GM23338 (cell line): ENCODE data around the gene EED. TPM values are rescaled to one million over a fixed set of nuclear protein-coding genes. Genes with fewer than 3 reads are reported as not detected.

ENCODE experiments used
- ATAC-seq: fragments of 200-7000 bp; cut with Tn5 transposase; 3 replicates; pipeline ENCODE4 v1.9.1; 2020
- DNase-seq: peaks from one replicate; pipeline ENCODE4 v3.0.0-alpha.2; 2015; ENCODE audit warnings: low spot score
- H2AFZ ChIP-seq: fragments of 200-600 bp; sonication (generic); 2 replicates; pipeline ENCODE4 v1.8.0; 2016; ENCODE audit warnings: antibody characterized with exemption, mild to moderate bottlenecking, moderate library complexity
- H3F3A ChIP-seq: fragments of 200-600 bp; sonication (generic); replicated peaks from 2 replicates; pipeline ENCODE4 v1.8.0; 2017; ENCODE audit warnings: antibody characterized with exemption, mixed run types, low read depth
- H3K27ac ChIP-seq: fragments of 200-600 bp; sonication (generic); 2 replicates; pipeline ENCODE4 v1.6.1; 2016; ENCODE audit warnings: low read depth
- H3K27me3 ChIP-seq: fragments of 200-600 bp; sonication (generic); 2 replicates; pipeline ENCODE4 v1.8.0; 2016; ENCODE audit warnings: mild to moderate bottlenecking, mixed run types, moderate library complexity; ENCODE audit not compliant: insufficient read depth
- H3K36me3 ChIP-seq: fragments of 200-600 bp; sonication (generic); 2 replicates; pipeline ENCODE4 v1.8.0; 2016; ENCODE audit warnings: mild to moderate bottlenecking; ENCODE audit not compliant: insufficient read depth
- H3K4me1 ChIP-seq: fragments of 200-600 bp; sonication (generic); 2 replicates; pipeline ENCODE4 v1.8.0; 2016; ENCODE audit warnings: mild to moderate bottlenecking, moderate library complexity; ENCODE audit not compliant: insufficient read depth
- H3K4me2 ChIP-seq: fragments of 200-600 bp; sonication (generic); 2 replicates; pipeline ENCODE4 v1.7.1; 2017; ENCODE audit warnings: mixed run types
- H3K4me3 ChIP-seq: fragments of 200-600 bp; sonication (generic); 2 replicates; pipeline ENCODE4 v1.6.1; 2016; ENCODE audit warnings: mixed run types
- H3K79me2 ChIP-seq: fragments of 200-600 bp; sonication (generic); replicated peaks from 2 replicates; pipeline ENCODE4 v1.8.0; 2017; ENCODE audit warnings: mild to moderate bottlenecking; ENCODE audit not compliant: insufficient read depth
- H3K9me2 ChIP-seq: fragments of 200-600 bp; sonication (generic); 2 replicates; pipeline ENCODE4 v1.8.0; 2017; ENCODE audit not compliant: insufficient read depth
- H4K20me1 ChIP-seq: fragments of 200-600 bp; sonication (generic); replicated peaks from 2 replicates; pipeline ENCODE4 v1.8.0; 2017; ENCODE audit warnings: mild to moderate bottlenecking; ENCODE audit not compliant: insufficient read depth
- H3K27ac Mint-ChIP-seq: 2 replicates; pipeline ENCODE4 v1.8.0; 2020; ENCODE audit warnings: inconsistent platforms, mild to moderate bottlenecking, moderate library complexity, mixed read lengths
- H3K27me3 Mint-ChIP-seq: 3 replicates; pipeline ENCODE4 v1.8.0; 2022; ENCODE audit warnings: low read depth, mild to moderate bottlenecking, moderate library complexity, mixed read lengths, inconsistent platforms; ENCODE audit not compliant: insufficient read depth, poor library complexity
- H3K36me3 Mint-ChIP-seq: 3 replicates; pipeline ENCODE4 v1.8.0; 2021; ENCODE audit warnings: low read depth, mild to moderate bottlenecking, inconsistent platforms, moderate library complexity, mixed read lengths
- H3K4me1 Mint-ChIP-seq: 3 replicates; pipeline ENCODE4 v1.8.0; 2020; ENCODE audit warnings: mild to moderate bottlenecking, inconsistent platforms, mixed read lengths
- H3K4me3 Mint-ChIP-seq: 3 replicates; pipeline ENCODE4 v1.8.0; 2021; ENCODE audit warnings: moderate library complexity, mild to moderate bottlenecking, inconsistent platforms, mixed read lengths
- H3K9me3 Mint-ChIP-seq: 3 replicates; pipeline ENCODE4 v1.8.0; 2020; ENCODE audit warnings: moderate library complexity, mild to moderate bottlenecking, inconsistent platforms, mixed read lengths
- ETS1 ChIP-seq: IDR thresholded peaks from 2 replicates; pipeline ENCODE4 v1.6.1; 2016; ENCODE audit warnings: antibody characterized with exemption
- EZH2 ChIP-seq: fragments of 200-600 bp; sonication (generic); IDR thresholded peaks from one replicate; pipeline ENCODE4 v1.8.0; 2017; ENCODE audit warnings: antibody characterized with exemption, mild to moderate bottlenecking, low read depth; ENCODE audit not compliant: unreplicated experiment
- JUNB ChIP-seq: IDR thresholded peaks from one replicate; pipeline ENCODE4 v1.6.1; 2016; ENCODE audit warnings: antibody characterized with exemption; ENCODE audit not compliant: unreplicated experiment
- NANOG ChIP-seq: IDR thresholded peaks from 2 replicates; pipeline ENCODE4 v1.6.1; 2016; ENCODE audit warnings: antibody characterized with exemption, borderline replicate concordance
- POLR2AphosphoS5 ChIP-seq: IDR thresholded peaks from 2 replicates; pipeline ENCODE4 v1.6.1; 2016; ENCODE audit warnings: antibody characterized with exemption, low read depth
- STAT1 ChIP-seq: IDR thresholded peaks from one replicate; pipeline ENCODE4 v1.6.1; 2016; ENCODE audit warnings: antibody characterized with exemption; ENCODE audit not compliant: unreplicated experiment
- ZNF331 ChIP-seq: fragments of 250-450 bp; sonication (Bioruptor Pico); IDR thresholded peaks from 2 replicates; pipeline ENCODE4 v1.5.0; 2020; ENCODE audit warnings: low read depth, mild to moderate bottlenecking, moderate library complexity
- ZNF462 ChIP-seq: fragments of 250-450 bp; sonication (Bioruptor Pico); IDR thresholded peaks from 2 replicates; pipeline ENCODE4 v1.5.0; 2020; ENCODE audit warnings: mild to moderate bottlenecking, moderate library complexity
- polyA plus RNA-seq: library from polyadenylated mRNA; unstranded; fragments of >200 nt; fragmentation: Nextera tagmentation; extraction: Ambion mirVana; gene quantifications from 2 replicates; pipeline ENCODE4 v1.2.1, GENCODE V29; 2016
- total RNA-seq: library from RNA; depleted of rRNA; stranded (reverse); fragments of >200 nt; shearing (Covaris generic); gene quantifications from 2 replicates; pipeline ENCODE4 v1.2.3, GENCODE V29; 2014

EED gene
- total and polyA plus RNA-seq, 2 experiments from 2014 or later: 26.7 to 29.7 TPM

- no peak for TF ChIP-seq ZNF462 (CRISPR knock-in tag)
- no peak for TF ChIP-seq JUNB
- TF ChIP-seq ZNF331 (CRISPR knock-in tag): no peak
- no peak for TF ChIP-seq ETS1
- no peak for TF ChIP-seq POLR2AphosphoS5
- no peak for TF ChIP-seq EZH2
- no peak for TF ChIP-seq STAT1
Measured at GRCh38 chr11:86234831-86235461, 9.6 kb upstream of the EED start (continued).

GRCh38 chr11:86237267-86237804 lies 7.2 kb upstream of the EED start:
- DNase-seq (no peak), ATAC-seq (no peak)
- Mint-ChIP-seq H3K36me3 (no peaks in the 10 kb centered on the region), H3K27me3 (peaks cover 4% of the 10 kb centered on the region), H3K4me3 (no peak overlapping the region), H3K9me3 (no peaks in the 10 kb centered on the region), H3K4me1 (peaks cover 11% of the 10 kb centered on the region), H3K27ac (no peak overlapping the region)
- no peaks in the 10 kb centered on the region for H3K79me2 ChIP-seq
- H3K4me1 ChIP-seq: peaks cover 12% of the 10 kb centered on the region
- H3K4me3 ChIP-seq: no peak overlapping the region
- no peaks in the 10 kb centered on the region for H3F3A ChIP-seq
- H2AFZ ChIP-seq: 0 out of 2 replicates have a peak overlapping the region, but pooled peaks have one; percentile 18
- H3K4me2 ChIP-seq: no peak overlapping the region
- no peaks in the 10 kb centered on the region for H4K20me1 ChIP-seq
- H3K27ac ChIP-seq: no peak overlapping the region
- no peaks in the 10 kb centered on the region for H3K27me3 ChIP-seq
- H3K36me3 ChIP-seq: no peaks in the 10 kb centered on the region
- H3K9me2 ChIP-seq: no peaks in the 10 kb centered on the region
- TF ChIP-seq NANOG (no peak), ZNF462 (CRISPR knock-in tag) (no peak), EZH2 (no peak)
